Testis (tissue), 3 donors: Measurements from ENCODE around the gene TRAK1. TPM values are rescaled to one million over a fixed set of nuclear protein-coding genes. Genes with fewer than 3 reads are reported as not detected.

Experiments used
- DNase-seq: peaks from one replicate; pipeline ENCODE4 v3.0.0-alpha.2; 2019
- H3K27ac ChIP-seq, 2 donors: fragments of 200-600 bp; sonication (generic); one replicate each; pipeline ENCODE4 v1.5.1; 2019
- H3K27me3 ChIP-seq: fragments of 200-600 bp; sonication (generic); one replicate; pipeline ENCODE4 v1.5.1; 2019
- H3K36me3 ChIP-seq: fragments of 200-600 bp; sonication (generic); one replicate; pipeline ENCODE4 v1.5.1; 2017; ENCODE audit warnings: low read depth; ENCODE audit errors: missing control alignments
- H3K4me1 ChIP-seq: fragments of 200-600 bp; sonication (generic); one replicate; pipeline ENCODE4 v1.5.1; 2019
- H3K4me3 ChIP-seq, 2 donors: fragments of 200-600 bp; sonication (generic); one replicate each; pipeline ENCODE4 v1.5.1; 2017 to 2019
- H3K9me3 ChIP-seq: fragments of 200-600 bp; sonication (generic); one replicate; pipeline ENCODE4 v1.5.1; 2017
- POLR2A ChIP-seq: fragments of 450-650 bp; IDR thresholded peaks from one replicate; pipeline ENCODE4 v1.6.1; 2017; ENCODE audit warnings: antibody characterized with exemption, mild to moderate bottlenecking, moderate library complexity
- WGBS, 2 donors: methylation state at CpG; one replicate each; pipeline ENCODE4 v1.1.5; 2018; 5-methylcytosine and 5-hydroxymethylcytosine counted together
- intact Hi-C: fragments of 100-400 bp; cut with DNase I; formaldehyde crosslinking; loops from one replicate; pipeline ENCODE4 v1.15.1; 2023; ENCODE audit warnings: low total_unique reads
- polyA plus RNA-seq: library from polyadenylated mRNA; stranded (reverse); fragments of 350-450 nt; fragmentation: Illumina TruSeq; extraction: RNeasy Lipid Tissue Mini Kit (QIAGEN cat#74804); gene quantifications from one replicate; pipeline ENCODE4 v1.2.3, GENCODE V29; 2014; ENCODE audit warnings: low read depth, low replicate concordance; ENCODE audit not compliant: insufficient read depth
- total RNA-seq, 2 donors: library from RNA; depleted of rRNA; stranded (reverse); fragments of >200 nt; gene quantifications; one replicate each; pipeline ENCODE4 v1.2.3, GENCODE V29; 2016
- TF ChIP-seq, protein P1 (sequence below), 3 experiments: fragments of 450-650 bp in 2 of 3; fragments of 200-600 bp in 1 of 3; sonication (generic) in 1 of 3; IDR thresholded peaks; one replicate each; pipeline ENCODE4 v1.5.1; 2016 to 2019; ENCODE audit warnings: antibody characterized with exemption in 3 of 3, mild to moderate bottlenecking in 2 of 3, moderate library complexity in 1 of 3

Gene TRAK1
- total and polyA plus RNA-seq, 3 donors from 2014 or later, result 32.0 to 95.9 (median 94.1) TPM

- no peak overlapping the region for H3K4me3 ChIP-seq
- DNase-seq, result no peak
- H3K9me3 ChIP-seq, result no peaks in the 10 kb centered on the region
- H3K27ac ChIP-seq, result no peak overlapping the region
- TF ChIP-seq, protein P1, sequence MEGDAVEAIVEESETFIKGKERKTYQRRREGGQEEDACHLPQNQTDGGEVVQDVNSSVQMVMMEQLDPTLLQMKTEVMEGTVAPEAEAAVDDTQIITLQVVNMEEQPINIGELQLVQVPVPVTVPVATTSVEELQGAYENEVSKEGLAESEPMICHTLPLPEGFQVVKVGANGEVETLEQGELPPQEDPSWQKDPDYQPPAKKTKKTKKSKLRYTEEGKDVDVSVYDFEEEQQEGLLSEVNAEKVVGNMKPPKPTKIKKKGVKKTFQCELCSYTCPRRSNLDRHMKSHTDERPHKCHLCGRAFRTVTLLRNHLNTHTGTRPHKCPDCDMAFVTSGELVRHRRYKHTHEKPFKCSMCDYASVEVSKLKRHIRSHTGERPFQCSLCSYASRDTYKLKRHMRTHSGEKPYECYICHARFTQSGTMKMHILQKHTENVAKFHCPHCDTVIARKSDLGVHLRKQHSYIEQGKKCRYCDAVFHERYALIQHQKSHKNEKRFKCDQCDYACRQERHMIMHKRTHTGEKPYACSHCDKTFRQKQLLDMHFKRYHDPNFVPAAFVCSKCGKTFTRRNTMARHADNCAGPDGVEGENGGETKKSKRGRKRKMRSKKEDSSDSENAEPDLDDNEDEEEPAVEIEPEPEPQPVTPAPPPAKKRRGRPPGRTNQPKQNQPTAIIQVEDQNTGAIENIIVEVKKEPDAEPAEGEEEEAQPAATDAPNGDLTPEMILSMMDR (IDR thresholded peaks at IDR 0.05), result no peak
- no peak for TF ChIP-seq POLR2A
- H3K4me1 ChIP-seq, result no peaks in the 10 kb centered on the region
- no peaks in the 10 kb centered on the region for H3K36me3 ChIP-seq
- intact Hi-C loops, result no loop called here
- H3K27me3 ChIP-seq, result no peaks in the 10 kb centered on the region
Measured at GRCh38 chr3:42235532-42235931, 144.4 kb downstream of the TRAK1 start.

DNA sequence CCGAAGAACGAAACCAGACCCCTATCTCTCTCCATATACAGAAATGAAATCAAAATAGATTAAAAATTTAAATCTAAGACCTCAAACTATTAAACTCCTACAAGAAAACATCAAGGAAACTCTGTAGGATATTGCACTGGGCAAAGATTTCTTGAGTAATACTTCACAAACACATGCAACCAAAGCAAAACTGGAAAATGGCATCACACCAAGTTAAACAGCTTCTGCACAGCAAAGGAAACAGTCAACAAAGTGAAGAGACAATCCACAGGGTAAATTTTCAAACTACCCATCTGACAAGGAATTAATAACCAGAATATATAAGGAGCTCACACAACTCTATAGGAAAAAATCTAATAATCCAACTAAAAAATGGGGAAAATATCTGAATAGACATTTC is 145.5 kb downstream of the TRAK1 start:
- H3K4me1 ChIP-seq, result no peaks in the 10 kb centered on the region
- no peak overlapping the region for H3K4me3 ChIP-seq
- WGBS, 2 donors, result 96% methylated on average over 2 of the region's 2 CpGs
- no peak for DNase-seq
- intact Hi-C loops, result no loop called here
- H3K36me3 ChIP-seq, result no peaks in the 10 kb centered on the region
- no peak for TF ChIP-seq POLR2A
- TF ChIP-seq, protein P1 (IDR thresholded peaks at IDR 0.05), result no peak
- H3K27me3 ChIP-seq, result no peaks in the 10 kb centered on the region
- no peak overlapping the region for H3K27ac ChIP-seq
- no peaks in the 10 kb centered on the region for H3K9me3 ChIP-seq

- DNase-seq, result no peak
- 71% methylated on average over 1 of the region's 1 CpG for WGBS, 2 donors
- H3K4me1 ChIP-seq, result no peaks in the 10 kb centered on the region
- intact Hi-C loops, result no loop called here
- H3K36me3 ChIP-seq, result no peaks in the 10 kb centered on the region
- H3K9me3 ChIP-seq, result no peaks in the 10 kb centered on the region
- H3K4me3 ChIP-seq, result no peak overlapping the region
- no peak overlapping the region for H3K27ac ChIP-seq
- H3K27me3 ChIP-seq, result no peaks in the 10 kb centered on the region
- TF ChIP-seq POLR2A, result no peak
- TF ChIP-seq, protein P1 (IDR thresholded peaks at IDR 0.05), result no peak
Measured at GRCh38 chr3:42246091-42246490, 154.9 kb downstream of the TRAK1 start.

DNA sequence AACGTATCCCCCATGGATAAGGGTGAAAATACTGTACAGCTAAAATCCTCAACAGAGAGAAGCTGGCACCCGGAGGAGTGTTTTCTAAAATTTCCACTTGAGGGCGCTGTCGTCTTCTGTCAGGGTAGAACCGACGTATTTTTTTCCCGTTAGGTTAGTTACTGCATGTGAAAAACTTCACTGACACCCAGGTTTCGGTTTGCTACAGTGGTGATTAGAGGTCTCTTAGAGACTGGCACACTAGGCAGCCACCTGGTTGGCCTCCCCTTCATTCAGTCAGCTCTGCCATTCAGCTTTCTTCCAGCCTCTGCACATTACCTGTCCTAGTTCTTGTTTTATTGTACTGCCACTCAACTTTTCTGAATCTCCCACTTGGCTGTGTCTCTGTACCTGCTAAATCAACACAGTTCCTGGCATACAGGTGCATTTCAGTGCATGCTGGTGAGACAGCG is 156.4 kb downstream of the TRAK1 start:
- no peaks in the 10 kb centered on the region for H3K9me3 ChIP-seq
- peak; percentile 77 for DNase-seq
- no peaks in the 10 kb centered on the region for H3K36me3 ChIP-seq
- intact Hi-C loops, result no loop called here
- no peak for TF ChIP-seq POLR2A
- TF ChIP-seq, protein P1 (IDR thresholded peaks at IDR 0.05), result peak; percentile 50 to 66 (median 55)
- no peak overlapping the region for H3K4me3 ChIP-seq
- no peak overlapping the region for H3K27ac ChIP-seq
- 8 to 9% methylated on average over 9 of the region's 9 CpGs for WGBS, 2 donors
- H3K27me3 ChIP-seq, result no peaks in the 10 kb centered on the region
- H3K4me1 ChIP-seq, result no peaks in the 10 kb centered on the region

DNA sequence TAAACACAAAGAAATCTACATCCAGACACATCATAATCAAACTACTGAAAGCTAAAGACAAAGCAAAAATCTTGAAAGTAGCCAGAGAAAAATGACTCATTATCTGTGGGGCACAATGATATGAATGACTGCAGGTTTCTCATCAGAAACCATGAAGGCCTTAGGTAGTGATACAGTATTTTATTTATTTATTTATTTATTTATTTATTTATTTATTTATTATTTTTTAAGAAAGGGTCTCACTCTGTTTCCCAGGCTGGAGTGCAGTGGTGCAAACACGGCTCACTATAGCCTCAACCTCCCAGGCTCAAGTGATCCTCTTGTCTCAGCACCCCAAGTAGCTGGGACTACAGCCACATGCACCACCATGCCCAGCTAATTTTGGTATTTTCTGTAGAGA is 159.6 kb downstream of the TRAK1 start:
- H3K9me3 ChIP-seq, result no peaks in the 10 kb centered on the region
- intact Hi-C loops, result no loop called here
- no peak overlapping the region for H3K27ac ChIP-seq

More for the DNA sequence above, 159.6 kb downstream of the TRAK1 start:
- Histone ChIP-seq H3K36me3 (no peaks in the 10 kb centered on the region), H3K4me1 (no peaks in the 10 kb centered on the region), H3K4me3 (no peak overlapping the region), H3K27me3 (no peaks in the 10 kb centered on the region)
- TF ChIP-seq, protein P1 (IDR thresholded peaks at IDR 0.05), result no peak
- TF ChIP-seq POLR2A, result no peak
- DNase-seq, result no peak
- 91 to 100% methylated on average over 1 of the region's 1 CpG for WGBS, 2 donors
